Activated CD4-positive, alpha-beta memory T cell treated with anti-CD3 and anti-CD28 coated beads for 36 hours (primary cell): ENCODE results near the gene MAML3. TPM values are rescaled to one million over a fixed set of nuclear protein-coding genes. Genes with fewer than 3 reads are reported as not detected.

Source experiments
- CTCF ChIA-PET: fragments of 350-600 bp; sonication (Branson Sonifier 250); formaldehyde crosslinking; loops from one replicate; lab custom pipeline; 2021; ENCODE audit warnings: antibody characterized with exemption, inconsistent platforms; lab: Charles Lee
- POLR2A ChIA-PET: fragments of 350-600 bp; sonication (Branson Sonifier 250); formaldehyde crosslinking; loops from one replicate; lab custom pipeline; 2021; ENCODE audit warnings: antibody characterized with exemption; lab: Charles Lee
- DNase-seq: peaks from one replicate; pipeline ENCODE4 v3.0.0-alpha.2; 2020
- H3K27ac Mint-ChIP-seq: one replicate; pipeline ENCODE4 v1.8.0; 2021; ENCODE audit warnings: mixed read lengths
- H3K27me3 Mint-ChIP-seq: one replicate; pipeline ENCODE4 v1.8.0; 2021; ENCODE audit warnings: mixed read lengths
- H3K36me3 Mint-ChIP-seq: one replicate; pipeline ENCODE4 v1.8.0; 2021; ENCODE audit warnings: mixed read lengths
- H3K4me1 Mint-ChIP-seq: one replicate; pipeline ENCODE4 v1.8.0; 2021; ENCODE audit warnings: low read depth, mixed read lengths
- H3K4me3 Mint-ChIP-seq: one replicate; pipeline ENCODE4 v1.8.0; 2021; ENCODE audit warnings: mild to moderate bottlenecking, mixed read lengths
- H3K9me3 Mint-ChIP-seq: one replicate; pipeline ENCODE4 v1.8.0; 2021; ENCODE audit warnings: mixed read lengths
- intact Hi-C: fragments of 100-400 bp; cut with micrococcal nuclease; formaldehyde crosslinking; loops from one replicate; pipeline ENCODE4 v1.15.1; 2023
- total RNA-seq, 2 experiments: library from RNA; stranded (reverse); gene quantifications; one replicate each; pipeline ENCODE4 v1.2.3, GENCODE V29; 2021

The MAML3 gene
- total RNA-seq, 2 experiments from 2014 or later = 0.51 to 0.76 TPM

- H3K36me3 Mint-ChIP-seq = no peaks in the 10 kb centered on the region
- H3K9me3 Mint-ChIP-seq = no peaks in the 10 kb centered on the region
- intact Hi-C loops = loop anchor here (1.0 to 10.0 kb wide), 3 partner anchors 316 to 640 kb away; partner anchors contain the start of gene SCOC
- CTCF ChIA-PET = interaction anchor here (0.5 to 2.8 kb wide), 8 partner anchors 9 to 626 kb away, joined by 3 to 20 read pairs (median 3); no protein-coding TSS in a partner anchor
- peak overlapping the region; percentile 46 for H3K4me3 Mint-ChIP-seq
- peaks cover 40% of the 10 kb centered on the region for H3K27me3 Mint-ChIP-seq
- no peak for DNase-seq
- H3K4me1 Mint-ChIP-seq = peaks cover 16% of the 10 kb centered on the region
- POLR2A ChIA-PET = interaction anchor here (0.6 kb wide), 2 partner anchors 300 to 311 kb away, joined by 3 read pairs; no protein-coding TSS in a partner anchor
- no peak overlapping the region for H3K27ac Mint-ChIP-seq
Measured at GRCh38 chr4:139734201-139734874, 419.6 kb downstream of the MAML3 start.

- H3K4me3 Mint-ChIP-seq = no peak overlapping the region
- H3K9me3 Mint-ChIP-seq = no peaks in the 10 kb centered on the region
- no peak for DNase-seq
- intact Hi-C loops = loop anchor here (5.0 to 10.0 kb wide), 2 partner anchors 519 to 642 kb away; partner anchors contain the start of gene SCOC
- H3K27me3 Mint-ChIP-seq = peaks cover 41% of the 10 kb centered on the region
- ChIA-PET CTCF (interaction anchor here (1.1 to 2.8 kb wide), 3 partner anchors 520 to 627 kb away, joined by 3 to 20 read pairs (median 5); no protein-coding TSS in a partner anchor), POLR2A (no interaction called here)
- H3K27ac Mint-ChIP-seq = no peak overlapping the region
- H3K4me1 Mint-ChIP-seq = peaks cover 16% of the 10 kb centered on the region
- no peaks in the 10 kb centered on the region for H3K36me3 Mint-ChIP-seq
Measured at GRCh38 chr4:139732991-139733570, 420.9 kb downstream of the MAML3 start.

GRCh38 chr4:139728840-139729239 is 425.1 kb downstream of the MAML3 start:
- peaks cover 11% of the 10 kb centered on the region for H3K27me3 Mint-ChIP-seq
- no peak overlapping the region for H3K27ac Mint-ChIP-seq
- no peaks in the 10 kb centered on the region for H3K4me1 Mint-ChIP-seq
- no peaks in the 10 kb centered on the region for H3K36me3 Mint-ChIP-seq
- H3K9me3 Mint-ChIP-seq = no peaks in the 10 kb centered on the region
- ChIA-PET CTCF (interaction anchor here (1.2 kb wide), 1 partner anchor 524 kb away, joined by 4 read pairs; no protein-coding TSS in a partner anchor), POLR2A (no interaction called here)
- no peak for DNase-seq
- intact Hi-C loops = no loop called here
- H3K4me3 Mint-ChIP-seq = no peak overlapping the region

- Mint-ChIP-seq H3K9me3 (no peaks in the 10 kb centered on the region), H3K27me3 (peaks cover 7% of the 10 kb centered on the region), H3K4me1 (no peaks in the 10 kb centered on the region), H3K27ac (no peak overlapping the region), H3K4me3 (no peak overlapping the region), H3K36me3 (no peaks in the 10 kb centered on the region)
- DNase-seq = no peak
- CTCF ChIA-PET = interaction anchor here (1.2 kb wide), 1 partner anchor 525 kb away, joined by 4 read pairs; no protein-coding TSS in a partner anchor
- POLR2A ChIA-PET = no interaction called here
- intact Hi-C loops = no loop called here
Measured at GRCh38 chr4:139728146-139728545, 425.8 kb downstream of the MAML3 start.

GRCh38 chr4:139726615-139727014 is 427.4 kb downstream of the MAML3 start:
- Mint-ChIP-seq H3K27ac (no peak overlapping the region), H3K4me1 (no peaks in the 10 kb centered on the region), H3K27me3 (peaks cover 2% of the 10 kb centered on the region), H3K9me3 (no peaks in the 10 kb centered on the region), H3K4me3 (no peak overlapping the region), H3K36me3 (no peaks in the 10 kb centered on the region)
- CTCF ChIA-PET = interaction anchor here (1.0 kb wide), 1 partner anchor 10 kb away, joined by 3 read pairs; no protein-coding TSS in a partner anchor
- POLR2A ChIA-PET = no interaction called here
- intact Hi-C loops = no loop called here
- DNase-seq = no peak

GRCh38 chr4:139725236-139725635 is 428.7 kb downstream of the MAML3 start:
- CTCF ChIA-PET = no interaction called here
- peaks cover 2% of the 10 kb centered on the region for H3K27me3 Mint-ChIP-seq
- H3K36me3 Mint-ChIP-seq = no peaks in the 10 kb centered on the region
- H3K4me1 Mint-ChIP-seq = no peaks in the 10 kb centered on the region
- no peaks in the 10 kb centered on the region for H3K9me3 Mint-ChIP-seq
- intact Hi-C loops = no loop called here
- no peak overlapping the region for H3K27ac Mint-ChIP-seq
- DNase-seq = no peak
- POLR2A ChIA-PET = no interaction called here
- no peak overlapping the region for H3K4me3 Mint-ChIP-seq

GRCh38 chr4:139721789-139722188 is 432.2 kb downstream of the MAML3 start:
- H3K27me3 Mint-ChIP-seq = no peaks in the 10 kb centered on the region
- ChIA-PET POLR2A (no interaction called here), CTCF (no interaction called here)
- intact Hi-C loops = no loop called here
- no peaks in the 10 kb centered on the region for H3K36me3 Mint-ChIP-seq
- no peak overlapping the region for H3K4me3 Mint-ChIP-seq
- no peak for DNase-seq
- no peaks in the 10 kb centered on the region for H3K9me3 Mint-ChIP-seq
- no peaks in the 10 kb centered on the region for H3K4me1 Mint-ChIP-seq
- no peak overlapping the region for H3K27ac Mint-ChIP-seq

GRCh38 chr4:139720806-139721205 is 433.2 kb downstream of the MAML3 start:
- H3K27me3 Mint-ChIP-seq = no peaks in the 10 kb centered on the region
- intact Hi-C loops = no loop called here
- CTCF ChIA-PET = no interaction called here

GRCh38 chr4:139719381-139720101 is 434.4 kb downstream of the MAML3 start:
- DNase-seq = no peak
- intact Hi-C loops = no loop called here
- H3K36me3 Mint-ChIP-seq = no peaks in the 10 kb centered on the region
- no peaks in the 10 kb centered on the region for H3K4me1 Mint-ChIP-seq
- H3K9me3 Mint-ChIP-seq = no peaks in the 10 kb centered on the region
- H3K27me3 Mint-ChIP-seq = no peaks in the 10 kb centered on the region
- H3K27ac Mint-ChIP-seq = no peak overlapping the region
- POLR2A ChIA-PET = no interaction called here
- H3K4me3 Mint-ChIP-seq = no peak overlapping the region
- CTCF ChIA-PET = interaction anchor here (0.9 kb wide), 1 partner anchor 42 kb away, joined by 3 read pairs; no protein-coding TSS in a partner anchor

More at GRCh38 chr4:139720806-139721205, 433.2 kb downstream of the MAML3 start:
- Mint-ChIP-seq H3K4me1 (no peaks in the 10 kb centered on the region), H3K9me3 (no peaks in the 10 kb centered on the region), H3K27ac (no peak overlapping the region), H3K36me3 (no peaks in the 10 kb centered on the region), H3K4me3 (no peak overlapping the region)
- DNase-seq = no peak
- POLR2A ChIA-PET = no interaction called here

GRCh38 chr4:139718833-139719232 is 435.2 kb downstream of the MAML3 start:
- CTCF ChIA-PET = interaction anchor here (0.9 kb wide), 1 partner anchor 43 kb away, joined by 3 read pairs; no protein-coding TSS in a partner anchor

GRCh38 chr4:139718358-139718757 is 435.6 kb downstream of the MAML3 start:
- Mint-ChIP-seq H3K27me3 (no peaks in the 10 kb centered on the region), H3K9me3 (no peaks in the 10 kb centered on the region)
- CTCF ChIA-PET = no interaction called here

More at GRCh38 chr4:139718833-139719232, 435.2 kb downstream of the MAML3 start:
- no peak overlapping the region for H3K4me3 Mint-ChIP-seq
- no peaks in the 10 kb centered on the region for H3K4me1 Mint-ChIP-seq
- H3K9me3 Mint-ChIP-seq = no peaks in the 10 kb centered on the region
- H3K27me3 Mint-ChIP-seq = no peaks in the 10 kb centered on the region
- intact Hi-C loops = no loop called here
- no peak for DNase-seq
- H3K36me3 Mint-ChIP-seq = no peaks in the 10 kb centered on the region
- POLR2A ChIA-PET = no interaction called here
- no peak overlapping the region for H3K27ac Mint-ChIP-seq

More at GRCh38 chr4:139718358-139718757, 435.6 kb downstream of the MAML3 start:
- Mint-ChIP-seq H3K4me3 (no peak overlapping the region), H3K36me3 (no peaks in the 10 kb centered on the region), H3K27ac (no peak overlapping the region), H3K4me1 (no peaks in the 10 kb centered on the region)
- intact Hi-C loops = no loop called here
- DNase-seq = no peak
- POLR2A ChIA-PET = no interaction called here
